A673 (cell line): ENCODE data around the gene ZCCHC10. TPM values are rescaled to one million over a fixed set of nuclear protein-coding genes. Genes with fewer than 3 reads are reported as not detected.

Experiments used
- BruUV-seq: library from RNA; stranded (reverse); fragments of 400-500 nt; replicated peaks from 2 replicates; lab custom pipeline; 2021; lab: Mats Ljungman, UMichigan
- CTCF ChIA-PET: fragments of 300-600 bp; sonication (Branson Sonifier 250); formaldehyde crosslinking; loops from one replicate; lab custom pipeline; 2022; ENCODE audit warnings: antibody characterized with exemption; lab: Charles Lee
- POLR2A ChIA-PET: fragments of 300-600 bp; sonication (Branson Sonifier 250); formaldehyde crosslinking; loops from one replicate; lab custom pipeline; 2022; ENCODE audit warnings: antibody characterized with exemption; ENCODE audit not compliant: low non-redundant PET; lab: Charles Lee
- DNase-seq: peaks from one replicate; pipeline ENCODE4 v3.0.0-alpha.2; 2015; ENCODE audit warnings: low spot score
- H3K27ac ChIP-seq: fragments of 200-600 bp; sonication (generic); 2 replicates; pipeline ENCODE4 v1.5.1; 2016; ENCODE audit warnings: mixed run types, low read depth, mild to moderate bottlenecking, mixed read lengths, antibody characterized with exemption, low read length; ENCODE audit not compliant: poor library complexity, severe bottlenecking
- H3K27me3 ChIP-seq: fragments of 200-600 bp; sonication (generic); replicated peaks from 2 replicates; pipeline ENCODE4 v1.6.1; 2017; ENCODE audit warnings: mixed run types, low read depth, mild to moderate bottlenecking, mixed read lengths, antibody characterized with exemption, low read length; ENCODE audit not compliant: insufficient read depth, poor library complexity
- H3K36me3 ChIP-seq: fragments of 200-600 bp; sonication (generic); 2 replicates; pipeline ENCODE4 v1.6.1; 2016; ENCODE audit warnings: mixed run types, mild to moderate bottlenecking, mixed read lengths, antibody characterized with exemption, low read length; ENCODE audit not compliant: insufficient read depth, poor library complexity, severe bottlenecking
- H3K4me1 ChIP-seq: fragments of 200-600 bp; sonication (generic); 2 replicates; pipeline ENCODE4 v1.6.1; 2017; ENCODE audit warnings: mixed run types, mild to moderate bottlenecking, mixed read lengths, antibody characterized with exemption, low read length; ENCODE audit not compliant: insufficient read depth, poor library complexity, severe bottlenecking
- H3K4me3 ChIP-seq: fragments of 200-600 bp; sonication (generic); 2 replicates; pipeline ENCODE4 v1.5.1; 2016; ENCODE audit warnings: low read depth, mixed run types, mild to moderate bottlenecking, mixed read lengths, low read length; ENCODE audit not compliant: poor library complexity, severe bottlenecking
- H3K9me3 ChIP-seq: fragments of 200-600 bp; sonication (generic); 2 replicates; pipeline ENCODE4 v1.6.1; 2016; ENCODE audit warnings: mixed run types, low read depth, mild to moderate bottlenecking, mixed read lengths, antibody characterized with exemption, low read length; ENCODE audit not compliant: poor library complexity, severe bottlenecking
- CTCF ChIP-seq: fragments of 300-800, 200-600 bp; sonication (generic); conservative IDR thresholded peaks from 2 replicates; pipeline ENCODE4 v1.5.1; 2017; ENCODE audit warnings: low read depth, mild to moderate bottlenecking, antibody characterized with exemption, low read length, moderate library complexity, mixed read lengths
- EZH2 ChIP-seq: fragments of 200-600 bp; sonication (generic); IDR thresholded peaks from 2 replicates; pipeline ENCODE4 v1.6.1; 2017; ENCODE audit warnings: borderline replicate concordance, low read depth, mild to moderate bottlenecking, mixed read lengths, antibody characterized with exemption, low read length; ENCODE audit not compliant: poor library complexity, severe bottlenecking
- intact Hi-C: fragments of 100-400 bp; cut with micrococcal nuclease; formaldehyde crosslinking; loops from one replicate; pipeline ENCODE4 v1.10.0; 2022; ENCODE audit not compliant: unreplicated experiment
- total RNA-seq: library from RNA; stranded (reverse); gene quantifications from 2 replicates; pipeline ENCODE4 v1.2.3, GENCODE V29; 2021

ZCCHC10 gene
- total RNA-seq, 1 experiment from 2014 or later, result 31.2 TPM

- Histone ChIP-seq H3K27me3 (no peaks in the 10 kb centered on the region), H3K36me3 (no peaks in the 10 kb centered on the region), H3K4me1 (peaks cover 5% of the 10 kb centered on the region), H3K9me3 (no peaks in the 10 kb centered on the region), H3K4me3 (no peak overlapping the region), H3K27ac (no peak overlapping the region)
- intact Hi-C loops, result no loop called here
- ChIA-PET POLR2A (interaction anchor here (0.6 kb wide), 1 partner anchor 88 kb away, joined by 7 read pairs; no protein-coding TSS in a partner anchor), CTCF (interaction anchor here (0.7 kb wide), 2 partner anchors 134 to 367 kb away, joined by 4 to 5 read pairs; no protein-coding TSS in a partner anchor)
- no TSS peak for BruUV-seq
- no peak for TF ChIP-seq CTCF
- TF ChIP-seq EZH2, result no peak
- DNase-seq, result no peak
These were observed 30.5 kb upstream of the ZCCHC10 start for GRCh38 chr5:133056891-133057290.

DNA sequence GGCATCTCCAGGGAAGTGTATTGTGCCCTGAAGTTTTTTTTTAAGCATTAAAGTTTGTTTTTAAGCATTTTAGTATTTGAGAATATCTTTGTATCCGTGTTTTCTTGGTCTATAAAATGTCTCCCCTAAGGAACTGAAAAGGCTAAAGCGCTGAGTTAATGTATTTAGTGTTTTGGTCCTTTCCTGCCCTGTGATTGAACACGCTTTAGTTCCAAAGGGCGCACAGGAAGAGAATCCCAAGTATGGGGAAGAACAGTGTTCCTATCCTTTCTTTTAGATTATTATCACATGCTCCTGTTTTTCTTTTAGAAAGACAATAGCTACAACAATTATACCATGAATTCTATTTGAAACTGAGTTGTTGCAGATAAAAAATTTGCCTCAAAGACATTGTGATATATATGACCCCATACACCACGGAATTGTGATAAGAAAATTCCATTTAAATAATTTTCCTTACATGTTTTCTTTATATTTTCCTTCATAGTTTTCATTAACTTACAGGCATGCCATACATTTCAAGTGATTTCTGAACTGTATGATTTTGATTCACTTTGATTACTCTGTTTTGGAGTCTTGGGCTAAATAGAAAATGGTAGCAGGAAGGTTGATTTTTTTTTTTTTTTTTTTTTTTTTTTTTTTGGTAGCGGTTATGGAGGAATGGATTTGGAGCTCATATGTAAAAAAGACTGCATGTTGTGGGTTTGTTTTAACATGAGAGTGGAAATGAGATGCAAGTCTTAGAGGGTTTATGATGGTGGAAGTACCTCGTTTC is 28.5 kb upstream of the ZCCHC10 start:
- Histone ChIP-seq H3K27ac (no peak overlapping the region), H3K27me3 (no peaks in the 10 kb centered on the region), H3K9me3 (no peaks in the 10 kb centered on the region), H3K4me3 (no peak overlapping the region), H3K4me1 (peaks cover 10% of the 10 kb centered on the region), H3K36me3 (no peaks in the 10 kb centered on the region)
- POLR2A ChIA-PET, result no interaction called here
- no peak for DNase-seq
- CTCF ChIA-PET, result no interaction called here
- intact Hi-C loops, result no loop called here
- TF ChIP-seq EZH2 (no peak), CTCF (no peak)
- BruUV-seq, result TSS peak; percentile 20

DNA sequence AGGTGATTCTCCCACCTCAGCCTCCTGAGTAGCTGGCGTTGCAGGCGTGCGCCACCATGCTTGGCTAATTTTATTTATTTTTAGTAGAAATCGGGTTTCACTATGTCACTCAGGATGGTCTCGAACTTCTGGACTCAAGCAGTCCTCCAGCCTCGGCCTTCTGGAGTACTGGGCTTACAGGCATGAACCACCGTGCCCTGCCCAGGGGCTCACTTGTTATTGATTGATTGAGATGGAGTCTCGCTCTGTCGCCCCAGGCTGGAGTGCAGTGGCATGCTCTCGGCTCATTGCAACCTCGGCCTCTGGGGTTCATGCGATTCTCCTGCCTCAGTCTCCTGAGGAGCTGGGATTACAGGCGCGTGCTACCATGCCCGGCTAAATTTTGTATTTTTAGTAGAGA is 27.1 kb upstream of the ZCCHC10 start:
- no TSS peak for BruUV-seq
- H3K27ac ChIP-seq, result peak overlapping the region; percentile 99
- no peaks in the 10 kb centered on the region for H3K27me3 ChIP-seq
- H3K36me3 ChIP-seq, result no peaks in the 10 kb centered on the region
- CTCF ChIA-PET, result no interaction called here
- intact Hi-C loops, result no loop called here
- no peaks in the 10 kb centered on the region for H3K9me3 ChIP-seq
- TF ChIP-seq EZH2 (no peak), CTCF (no peak)
- H3K4me1 ChIP-seq, result peaks cover 18% of the 10 kb centered on the region
- POLR2A ChIA-PET, result no interaction called here
- no peak for DNase-seq
- peak overlapping the region; percentile 92 for H3K4me3 ChIP-seq
